Cardiac fibroblast (primary cell): ENCODE results near the gene ISG15.
A peak's percentile ranks its signal among the peaks of the same experiment; 100 is the strongest.

Source experiments
- DNase-seq, 2 donors: peaks; one replicate each; pipeline versions ENCODE4 v3.0.0 to v3.0.0-alpha.2; 2010; ENCODE audit warnings: low read depth in 2 of 2
- H3K4me3 ChIP-seq, 2 donors: replicated peaks in 1 of 2; 1 replicate in 1 of 2; 2 replicates in 1 of 2; pipeline ENCODE4 v1.5.1; 2011; ENCODE audit warnings: low read depth in 2 of 2, low read length in 2 of 2, mild to moderate bottlenecking in 2 of 2, moderate library complexity in 1 of 2
- TF ChIP-seq, protein P1 (sequence below): IDR thresholded peaks from one replicate; pipeline ENCODE4 v1.5.1; 2011; ENCODE audit warnings: low read depth, mild to moderate bottlenecking, low read length, inconsistent platforms

The ISG15 gene

GRCh38 chr1:1000357-1001056 lies 12.8 kb upstream of the ISG15 start:
- TF ChIP-seq, protein P1, sequence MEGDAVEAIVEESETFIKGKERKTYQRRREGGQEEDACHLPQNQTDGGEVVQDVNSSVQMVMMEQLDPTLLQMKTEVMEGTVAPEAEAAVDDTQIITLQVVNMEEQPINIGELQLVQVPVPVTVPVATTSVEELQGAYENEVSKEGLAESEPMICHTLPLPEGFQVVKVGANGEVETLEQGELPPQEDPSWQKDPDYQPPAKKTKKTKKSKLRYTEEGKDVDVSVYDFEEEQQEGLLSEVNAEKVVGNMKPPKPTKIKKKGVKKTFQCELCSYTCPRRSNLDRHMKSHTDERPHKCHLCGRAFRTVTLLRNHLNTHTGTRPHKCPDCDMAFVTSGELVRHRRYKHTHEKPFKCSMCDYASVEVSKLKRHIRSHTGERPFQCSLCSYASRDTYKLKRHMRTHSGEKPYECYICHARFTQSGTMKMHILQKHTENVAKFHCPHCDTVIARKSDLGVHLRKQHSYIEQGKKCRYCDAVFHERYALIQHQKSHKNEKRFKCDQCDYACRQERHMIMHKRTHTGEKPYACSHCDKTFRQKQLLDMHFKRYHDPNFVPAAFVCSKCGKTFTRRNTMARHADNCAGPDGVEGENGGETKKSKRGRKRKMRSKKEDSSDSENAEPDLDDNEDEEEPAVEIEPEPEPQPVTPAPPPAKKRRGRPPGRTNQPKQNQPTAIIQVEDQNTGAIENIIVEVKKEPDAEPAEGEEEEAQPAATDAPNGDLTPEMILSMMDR: no peak
- DNase-seq: peak; percentile 85 to 94
- peak overlapping the region; percentile 64 to 68 for H3K4me3 ChIP-seq

- peak overlapping the region; percentile 54 to 64 for H3K4me3 ChIP-seq
- DNase-seq: no peak
- TF ChIP-seq, protein P1: no peak
Observed at GRCh38 chr1:1001057-1001783, 12.1 kb upstream of the ISG15 start.

DNA sequence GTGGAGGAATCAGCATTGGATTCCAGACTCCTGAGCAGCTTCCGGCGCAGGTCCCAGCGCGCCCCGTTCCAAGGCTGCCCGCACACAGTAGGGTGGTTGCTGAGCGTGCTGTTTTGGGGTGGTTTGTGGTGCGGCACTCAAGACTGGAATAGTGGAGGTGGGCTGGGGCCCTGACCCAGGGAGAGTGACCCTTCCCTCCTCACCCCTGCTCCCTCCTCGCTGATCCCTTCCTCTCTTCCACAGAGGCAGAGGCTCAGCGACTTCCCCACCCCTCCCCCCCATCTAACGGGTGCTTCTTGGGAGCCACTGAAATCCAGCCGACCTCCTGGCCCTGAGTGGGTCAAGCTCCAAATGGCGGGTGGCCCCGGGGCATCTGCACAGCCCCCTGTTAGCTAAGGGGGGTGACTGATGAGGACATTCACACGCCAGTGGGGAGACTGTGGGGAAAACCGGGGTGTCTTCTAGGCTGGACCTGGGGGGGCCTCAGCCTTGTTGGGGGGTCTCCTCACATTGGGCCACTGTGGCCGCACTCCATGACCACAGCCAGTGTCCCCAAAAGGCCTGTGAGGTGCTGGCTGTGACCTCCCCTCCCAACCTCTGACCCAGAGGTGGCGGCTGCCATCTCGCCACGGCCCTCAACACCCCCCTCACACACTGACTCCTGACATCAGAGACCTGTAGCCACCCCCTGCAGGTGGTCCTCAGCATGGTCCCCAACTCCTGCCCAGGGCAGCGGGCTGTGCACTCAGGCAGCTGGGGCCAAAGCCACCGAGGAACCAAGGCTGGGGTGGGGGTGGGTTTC lies 9.5 kb upstream of the ISG15 start:
- TF ChIP-seq, protein P1: no peak
- no peak for DNase-seq
- H3K4me3 ChIP-seq: no peak overlapping the region

DNA sequence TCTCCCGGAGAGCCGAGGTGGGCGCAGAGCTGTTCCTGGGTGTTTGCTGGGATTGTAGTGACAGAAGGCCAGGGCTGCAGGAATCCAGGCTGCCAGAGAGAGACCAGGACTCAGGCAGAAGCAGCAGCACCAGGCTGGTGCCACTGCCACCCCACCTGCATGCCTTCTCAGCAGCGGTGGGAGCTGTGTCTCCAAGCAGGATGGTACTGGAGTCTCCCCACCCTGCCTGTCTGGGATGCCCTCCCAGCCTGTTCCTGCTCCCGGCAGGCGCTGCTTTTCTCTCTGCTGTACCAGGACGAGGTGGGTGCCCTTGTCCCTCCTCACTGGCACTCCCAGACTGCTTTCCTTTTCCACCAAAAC lies 8.9 kb upstream of the ISG15 start:
- no peak for DNase-seq
- TF ChIP-seq, protein P1: no peak
- no peak overlapping the region for H3K4me3 ChIP-seq

DNA sequence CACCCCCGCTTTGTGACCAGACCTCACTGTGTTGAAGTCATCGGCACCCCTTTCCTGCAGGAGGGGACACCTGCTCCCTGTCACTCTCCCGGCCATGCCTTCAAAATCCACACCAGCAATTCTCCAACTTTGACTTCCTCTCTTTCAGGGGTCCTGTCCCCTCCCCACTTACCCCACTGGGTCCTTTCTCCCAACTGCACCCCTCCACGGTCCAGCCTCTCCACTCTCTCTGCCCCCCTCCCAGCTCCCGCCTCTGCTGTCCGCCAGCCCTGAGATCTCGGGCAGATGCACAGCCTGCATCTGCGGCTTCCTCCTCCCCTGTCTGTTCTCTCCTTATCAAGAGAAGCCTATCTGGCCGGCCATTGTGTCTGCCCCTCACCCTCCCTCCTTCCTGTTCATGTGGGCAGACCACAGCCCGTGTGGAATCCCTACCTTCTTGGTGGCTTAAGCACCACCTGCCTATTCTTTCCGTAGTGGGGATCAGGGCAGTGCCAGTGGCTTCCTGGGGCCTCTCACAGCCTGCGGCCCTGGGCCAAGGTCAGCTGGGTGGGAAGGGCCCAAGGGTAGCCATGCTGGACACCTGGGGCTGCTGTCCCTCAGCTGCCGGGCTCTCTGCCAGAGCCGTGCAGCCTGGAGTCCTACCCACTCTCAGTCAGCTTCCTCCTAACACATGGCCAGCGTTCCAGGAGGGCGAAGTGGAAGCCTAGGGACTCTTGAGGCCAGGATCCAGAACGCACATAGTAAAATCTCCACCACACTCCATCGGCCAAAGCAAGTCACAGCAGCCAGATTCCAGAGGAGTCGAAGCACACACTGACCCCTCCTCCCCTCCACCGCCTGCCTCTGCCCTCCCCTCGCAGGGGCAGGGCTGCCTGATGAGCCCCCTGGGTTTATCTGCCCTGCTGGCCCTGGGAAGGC lies 8.3 kb upstream of the ISG15 start:
- H3K4me3 ChIP-seq: no peak overlapping the region
- TF ChIP-seq, protein P1: no peak
- peak in 1 of 2 donors; percentile 67 for DNase-seq

DNA sequence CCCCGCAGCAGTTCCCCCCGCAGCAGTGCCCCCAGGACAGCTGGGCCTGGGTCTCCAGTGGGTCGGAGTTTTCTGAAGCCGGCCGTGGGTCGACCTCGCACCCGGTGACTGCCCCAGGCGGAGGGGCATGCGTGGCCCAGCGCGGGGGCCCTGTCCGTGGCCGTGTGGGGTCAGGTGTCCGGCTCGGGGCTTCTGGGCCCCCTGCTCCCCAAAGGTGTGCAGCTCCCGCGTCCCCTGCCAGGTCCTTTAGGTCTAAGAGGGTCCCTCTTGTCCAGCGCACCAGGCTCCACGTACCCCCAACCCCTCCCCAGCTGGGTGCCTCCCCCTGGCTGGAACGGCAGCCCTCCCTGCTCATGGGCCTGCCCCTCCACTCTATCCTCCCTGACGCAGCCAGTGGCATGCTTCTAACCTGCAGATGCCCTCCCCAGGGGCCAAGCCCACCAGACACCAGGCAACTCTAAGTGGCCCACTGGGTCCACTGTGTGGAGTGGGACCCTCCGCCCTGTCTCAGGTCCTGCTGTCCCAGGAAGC lies 7.5 kb upstream of the ISG15 start:
- H3K4me3 ChIP-seq: no peak overlapping the region
- TF ChIP-seq, protein P1: no peak
- no peak for DNase-seq
